Germinal center (tissue), 1 donor: Measurements from ENCODE around the gene E2F6.

Experiments used
- DNase-seq: peaks from one replicate; pipeline ENCODE4 v3.0.0; 2012; ENCODE audit warnings: mixed read lengths, low spot score

Gene E2F6

DNA sequence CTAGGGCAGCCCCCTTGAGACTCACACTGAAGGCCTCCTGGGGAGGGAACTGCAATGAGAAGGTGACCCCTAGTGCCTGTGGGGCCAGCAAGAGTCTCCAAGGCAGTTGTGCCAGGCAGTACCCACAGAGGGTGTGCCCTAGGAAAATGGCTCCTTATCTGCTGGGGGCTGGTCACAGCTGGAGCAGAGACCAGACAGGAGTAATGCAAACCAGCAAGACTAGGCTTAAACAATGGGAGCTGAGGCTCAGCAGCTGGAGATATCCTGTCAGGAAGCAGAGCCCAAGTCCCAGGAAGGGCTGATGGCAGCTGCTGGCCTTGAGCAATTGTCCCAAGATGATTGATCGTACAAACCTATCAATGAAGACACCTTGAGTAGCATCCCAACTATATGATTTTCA is 26.8 kb upstream of the E2F6 start:
- DNase-seq = no peak

DNA sequence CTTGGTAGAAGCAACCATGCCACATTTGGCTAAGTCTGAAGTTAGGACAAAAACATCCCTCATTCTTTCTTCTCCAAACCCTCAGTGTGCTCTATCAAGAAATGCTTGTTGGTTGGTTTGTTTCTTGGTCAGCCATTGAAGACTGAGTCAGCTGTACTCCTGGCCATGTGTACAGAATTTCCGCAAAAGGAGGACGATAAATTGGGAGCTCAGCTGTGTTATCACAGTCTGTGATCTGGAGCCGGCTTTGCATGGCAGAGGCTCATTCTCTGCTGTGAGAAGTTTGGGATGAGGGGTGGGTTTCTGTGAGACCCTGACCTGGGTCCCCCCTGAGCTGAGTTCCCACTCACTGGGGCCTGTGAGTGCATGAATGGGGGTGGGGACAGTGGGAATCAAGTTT is 26.3 kb upstream of the E2F6 start:
- DNase-seq = no peak

DNA sequence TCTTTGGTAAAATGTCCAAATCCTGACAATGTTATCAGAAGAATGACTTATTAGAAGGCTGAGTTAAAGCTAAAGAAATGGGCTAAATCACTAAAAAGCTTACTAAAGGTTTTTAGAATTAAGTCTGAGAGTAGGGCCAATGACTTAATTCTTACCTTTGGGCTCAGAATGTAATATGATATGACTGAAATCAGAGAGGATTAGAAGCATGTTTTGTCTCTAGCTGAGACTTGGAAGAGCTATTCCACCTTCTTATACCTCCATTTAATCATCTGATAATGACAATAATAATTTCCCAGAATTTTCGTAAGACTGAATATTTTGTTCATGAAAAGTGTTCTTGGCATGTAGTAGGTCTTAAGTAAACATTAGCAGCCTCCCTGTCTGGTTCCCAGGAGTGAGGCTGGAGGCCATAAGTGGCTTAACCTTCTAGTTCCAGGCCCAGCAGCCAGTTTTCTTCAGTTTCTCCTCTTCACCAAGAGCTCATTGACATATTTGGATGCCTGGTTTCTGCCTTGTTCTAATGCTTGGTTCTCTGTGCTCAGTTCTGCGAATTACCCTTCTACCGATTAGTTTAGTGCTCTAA is 25.5 kb upstream of the E2F6 start:
- no peak for DNase-seq

GRCh38 chr2:11490194-11490593 is 24.2 kb upstream of the E2F6 start:
- DNase-seq = no peak

DNA sequence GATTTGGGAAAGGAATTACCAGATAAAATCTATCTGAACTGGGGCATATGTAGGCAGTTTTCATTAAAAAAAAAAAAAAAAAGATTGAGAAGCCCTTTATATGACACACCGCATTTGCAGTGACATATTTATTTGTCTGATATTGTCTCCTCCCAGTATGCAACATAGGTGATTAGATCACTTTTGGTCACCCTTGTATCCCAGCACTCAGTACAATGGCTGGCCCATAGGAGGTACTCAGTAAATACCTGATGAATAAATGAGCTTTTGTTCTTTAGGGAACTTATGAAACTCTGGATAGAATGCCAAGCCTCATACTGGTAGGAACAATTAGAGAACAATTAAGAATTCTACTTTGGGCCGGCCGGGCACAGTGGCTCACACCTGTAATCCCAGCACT is 22.8 kb upstream of the E2F6 start:
- DNase-seq = no peak

DNA sequence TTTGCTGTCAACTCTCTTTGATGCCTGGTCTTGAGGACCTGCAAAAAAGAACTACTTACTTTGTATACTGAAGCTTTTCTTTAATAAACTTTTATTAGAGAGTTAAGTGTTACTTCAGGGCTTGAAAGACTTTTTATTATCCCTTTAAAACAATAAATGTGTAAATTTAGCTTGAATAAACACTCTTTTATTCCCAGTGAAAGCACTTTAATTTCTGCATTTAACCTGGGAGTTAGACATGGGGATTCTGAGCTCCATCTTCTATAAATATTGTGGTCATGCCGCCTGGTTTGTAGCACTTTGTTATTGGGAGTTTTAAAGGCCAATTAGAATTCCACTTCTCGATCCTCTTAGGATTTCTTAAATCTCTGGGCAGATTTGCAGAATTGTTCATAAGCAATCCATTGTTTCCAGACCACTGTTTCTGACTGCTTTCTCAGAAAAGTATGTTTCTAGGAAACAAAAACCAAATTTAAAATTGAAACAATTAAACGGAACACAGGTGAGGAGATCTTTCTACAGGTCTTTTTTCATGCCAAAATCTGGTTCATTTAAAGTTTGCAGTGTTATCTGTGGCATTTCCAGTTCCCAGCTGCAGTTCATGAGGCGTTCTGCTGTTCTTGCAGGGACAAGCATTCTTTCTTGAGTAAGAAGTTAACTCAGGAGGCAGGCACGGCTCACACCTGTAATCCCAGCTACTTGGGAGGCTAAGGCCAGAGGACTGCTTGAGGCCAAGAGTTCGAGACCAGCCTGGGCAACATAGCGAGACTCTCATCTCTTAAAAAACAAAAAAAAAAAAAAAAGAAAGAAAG is 18.1 kb upstream of the E2F6 start:
- no peak for DNase-seq

DNA sequence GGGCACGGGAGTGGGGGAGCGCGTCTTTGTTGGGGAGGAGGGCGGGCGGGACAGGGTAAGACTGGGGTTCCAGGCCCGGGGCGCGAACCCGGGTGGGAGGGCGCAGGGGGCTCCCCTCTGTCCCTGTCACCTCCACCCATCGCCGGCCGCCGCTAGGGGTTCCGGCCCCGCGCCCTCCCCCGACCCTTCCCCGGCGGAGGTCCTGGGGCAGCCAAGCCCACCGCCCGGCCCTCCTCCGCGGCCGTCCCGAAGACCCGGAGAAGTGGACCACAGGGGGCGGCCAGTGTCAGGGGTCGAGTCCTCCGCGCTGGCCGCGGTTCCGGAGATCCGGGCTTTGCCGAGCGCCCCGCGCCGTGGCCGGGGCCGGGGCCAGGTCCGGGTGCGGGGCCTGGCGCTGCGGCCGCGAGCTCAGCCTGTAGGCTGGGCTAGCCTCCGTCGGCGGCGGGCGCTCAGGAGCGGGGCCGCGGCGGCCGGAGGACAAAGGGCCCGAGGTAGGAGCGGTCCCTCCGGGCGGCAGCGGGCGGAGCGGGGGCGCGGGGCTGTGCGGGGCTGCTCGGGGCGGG is 16.6 kb upstream of the E2F6 start:
- DNase-seq = no peak

DNA sequence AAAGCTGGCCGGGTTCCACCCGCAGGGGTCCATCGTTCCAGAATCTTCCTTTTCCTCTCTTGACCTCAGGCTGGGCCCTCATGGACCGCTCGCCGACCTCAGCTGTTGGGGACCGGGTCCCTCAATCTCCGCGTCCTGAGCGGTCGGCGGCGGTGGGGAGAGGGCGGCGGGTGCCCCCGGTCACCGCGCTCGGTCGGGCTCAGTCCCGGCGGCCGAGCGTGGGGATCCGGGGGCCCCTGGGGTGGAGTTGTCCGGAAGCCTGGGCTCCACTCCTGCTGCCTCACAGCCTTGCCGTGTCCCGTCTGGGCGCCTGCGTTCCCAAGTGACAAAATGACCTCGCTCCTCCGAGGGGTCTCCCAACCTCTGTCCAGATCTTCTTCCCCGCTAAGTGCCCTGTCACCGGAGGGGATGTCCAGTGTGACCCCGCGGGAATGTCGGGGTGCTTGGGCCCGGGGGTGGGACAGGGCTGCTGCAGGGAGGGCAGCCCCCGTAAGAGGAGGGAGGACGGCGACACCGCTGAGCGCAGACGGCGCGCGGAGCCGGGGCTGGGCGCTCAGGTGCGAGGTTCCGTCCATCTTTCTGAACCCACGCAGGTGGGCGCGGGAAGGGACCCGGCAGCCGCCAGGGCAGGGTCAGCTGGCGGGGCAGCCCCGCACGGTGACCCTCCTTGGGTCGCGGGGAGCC is 16.0 kb upstream of the E2F6 start:
- DNase-seq = no peak

DNA sequence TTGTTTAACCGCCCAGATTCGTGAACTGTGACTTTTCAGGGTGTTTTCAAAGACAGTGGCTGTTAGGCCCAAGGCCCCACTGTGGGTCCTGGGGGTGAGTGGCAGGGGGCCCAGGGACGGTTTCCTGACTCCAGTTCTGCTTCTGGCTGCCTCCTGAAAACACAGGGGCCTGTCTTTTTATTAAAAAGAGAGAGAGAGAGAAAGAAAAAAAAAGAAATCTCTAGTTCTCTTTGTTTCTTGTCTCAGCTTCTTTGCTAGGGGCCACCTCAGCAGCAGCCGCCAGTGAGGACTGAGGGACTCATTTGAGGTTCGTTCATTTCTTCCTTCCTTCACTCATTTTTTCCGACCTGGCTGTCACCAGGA is 15.4 kb upstream of the E2F6 start:
- DNase-seq = no peak

DNA sequence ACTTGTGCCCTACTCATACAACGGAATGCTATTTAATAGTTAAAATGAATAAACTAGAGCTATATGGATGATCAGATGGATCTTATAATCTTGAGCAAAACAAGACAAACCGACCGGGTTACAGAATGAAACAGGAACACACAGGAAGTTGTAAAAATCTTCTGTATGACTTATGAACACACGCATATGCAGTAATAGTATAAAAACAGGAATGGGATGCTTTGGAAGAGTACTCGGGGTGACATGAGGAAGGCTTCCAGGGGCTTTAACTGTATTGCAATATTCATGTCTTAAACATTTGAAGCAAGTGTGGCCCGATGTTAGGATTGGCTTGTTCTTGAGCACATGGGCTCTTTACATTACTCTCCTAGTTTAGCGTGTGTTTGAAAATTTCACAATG is 14.9 kb upstream of the E2F6 start:
- DNase-seq = no peak

DNA sequence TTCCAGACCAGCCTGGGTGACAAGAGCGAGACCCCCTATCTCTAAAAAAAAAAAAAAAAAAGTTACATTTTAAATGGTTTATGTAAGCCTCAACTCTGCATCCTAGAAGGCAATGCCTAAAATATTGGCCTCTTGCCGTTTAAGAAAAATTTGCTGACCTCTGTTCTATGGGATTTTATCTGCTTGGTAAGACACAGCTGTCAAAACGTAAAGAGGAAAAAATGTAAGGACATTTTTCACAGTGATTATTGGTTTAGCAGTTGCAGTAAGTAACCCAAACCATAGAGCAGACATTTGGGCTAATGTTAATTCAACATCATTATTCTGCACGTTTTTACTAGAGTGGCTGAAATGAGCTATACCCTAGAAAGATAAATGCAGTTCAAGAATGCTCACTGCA is 14.4 kb upstream of the E2F6 start:
- no peak for DNase-seq

GRCh38 chr2:11478899-11479605 is 13.1 kb upstream of the E2F6 start:
- no peak for DNase-seq

- DNase-seq = peak; percentile 57
Observed at GRCh38 chr2:11477994-11478393, 12.0 kb upstream of the E2F6 start.

- no peak for DNase-seq
Observed at GRCh38 chr2:11473659-11474433, 7.9 kb upstream of the E2F6 start.

DNA sequence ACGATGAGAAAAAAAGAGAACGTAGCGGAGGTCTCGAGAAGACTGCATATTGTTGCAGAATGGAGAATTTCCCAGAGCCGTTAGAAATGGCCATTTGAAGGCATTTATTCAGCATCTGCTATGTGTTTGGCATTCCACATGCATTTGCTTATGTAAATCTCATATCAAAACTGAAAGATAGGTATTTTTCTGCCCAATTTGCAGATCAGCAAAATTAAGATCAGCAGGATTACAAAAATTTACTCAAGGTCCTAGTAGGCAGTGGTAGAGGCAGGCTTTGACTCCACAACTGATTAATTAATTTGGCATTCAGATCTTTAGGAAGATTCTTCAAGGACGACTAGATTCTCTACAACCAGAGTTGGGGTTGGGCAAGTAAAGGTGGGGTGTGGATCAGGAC is 1.8 kb upstream of the E2F6 start:
- no peak for DNase-seq

- DNase-seq = no peak
Observed at GRCh38 chr2:11467129-11467649, 1.2 kb upstream of the E2F6 start.

- no peak for DNase-seq
Observed at GRCh38 chr2:11466307-11467128, 557 bp upstream of the E2F6 start.

- no peak for DNase-seq
Observed at GRCh38 chr2:11465110-11465484, 864 bp downstream of the E2F6 start.

GRCh38 chr2:11459816-11460215 is 6.1 kb downstream of the E2F6 start:
- no peak for DNase-seq

- DNase-seq = no peak
Observed at GRCh38 chr2:11458753-11459152, 7.2 kb downstream of the E2F6 start.

- DNase-seq = no peak
Observed at GRCh38 chr2:11457935-11458334, 8.0 kb downstream of the E2F6 start.
